ENCODE measurements around the gene HOXC10.

The HOXC10 gene

DNA sequence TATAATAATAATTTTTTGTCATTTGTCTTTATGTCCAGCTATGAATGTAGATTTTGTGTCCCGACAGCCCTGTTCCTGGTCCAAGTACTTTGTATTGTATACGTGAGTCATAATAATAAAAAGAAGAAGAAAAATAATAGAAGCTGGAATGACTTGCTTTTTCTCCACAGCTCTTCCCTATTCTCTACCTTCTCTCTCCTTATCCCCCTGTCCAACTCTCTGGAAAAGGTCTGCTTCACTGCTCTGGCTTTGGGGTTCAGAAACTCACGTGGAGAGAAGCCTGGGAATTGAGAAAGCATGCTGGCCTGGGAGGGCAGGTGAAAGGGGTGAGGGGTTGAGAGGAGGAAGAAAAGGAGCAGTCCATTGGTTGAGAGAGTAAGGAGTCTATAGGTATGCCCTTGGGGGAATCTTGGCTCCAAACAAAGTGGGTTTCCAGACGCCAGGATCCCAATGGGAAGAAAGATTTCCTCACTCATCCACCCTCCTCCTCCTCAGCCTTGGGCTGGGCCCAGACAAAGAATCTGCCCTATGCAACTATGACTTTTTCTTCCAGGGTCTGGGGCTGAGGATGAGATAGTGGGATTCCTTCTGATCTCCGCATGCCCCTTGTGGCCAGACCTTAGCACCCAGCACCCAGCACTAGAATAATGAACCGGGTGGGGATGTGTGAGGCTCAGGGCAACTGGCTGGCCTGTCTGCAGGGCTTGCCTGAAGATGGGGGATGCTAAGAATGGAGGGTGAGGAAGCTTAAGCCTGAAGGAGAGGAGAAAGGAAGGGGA, 27.9 kb downstream of the HOXC10 start:
- DNase-seq: no peak

DNA sequence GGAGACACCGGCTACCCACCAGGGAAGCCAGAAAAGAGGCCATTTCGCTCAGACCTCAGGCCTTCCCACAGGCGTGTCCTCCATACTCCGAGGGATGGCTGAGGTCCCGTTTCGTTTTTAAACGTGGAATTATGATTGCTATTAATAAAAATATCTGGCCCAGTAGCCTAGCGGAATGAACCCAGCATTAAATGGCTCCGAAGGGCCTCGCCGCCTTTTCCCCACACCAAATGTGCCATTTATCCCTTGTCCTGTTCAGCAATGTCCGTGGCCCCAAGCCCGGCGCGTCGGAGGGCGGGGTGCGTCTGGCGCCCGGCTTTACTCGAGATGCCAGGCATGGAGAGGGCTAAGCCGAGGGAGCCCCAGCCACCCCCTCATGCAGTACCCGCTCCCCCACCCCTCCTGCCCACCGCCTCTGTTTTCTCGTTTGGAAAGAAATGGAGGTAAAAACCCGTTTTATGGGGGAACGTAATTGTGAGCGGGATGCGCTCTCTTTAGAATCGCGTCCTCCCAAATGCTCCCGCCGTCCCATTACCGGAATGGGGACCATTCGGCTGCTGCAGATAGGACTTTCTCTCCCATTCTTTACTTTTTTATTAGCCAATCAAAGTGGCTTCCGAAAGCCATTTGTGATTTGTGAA, 29.6 kb downstream of the HOXC10 start:
- no peak for DNase-seq

DNA sequence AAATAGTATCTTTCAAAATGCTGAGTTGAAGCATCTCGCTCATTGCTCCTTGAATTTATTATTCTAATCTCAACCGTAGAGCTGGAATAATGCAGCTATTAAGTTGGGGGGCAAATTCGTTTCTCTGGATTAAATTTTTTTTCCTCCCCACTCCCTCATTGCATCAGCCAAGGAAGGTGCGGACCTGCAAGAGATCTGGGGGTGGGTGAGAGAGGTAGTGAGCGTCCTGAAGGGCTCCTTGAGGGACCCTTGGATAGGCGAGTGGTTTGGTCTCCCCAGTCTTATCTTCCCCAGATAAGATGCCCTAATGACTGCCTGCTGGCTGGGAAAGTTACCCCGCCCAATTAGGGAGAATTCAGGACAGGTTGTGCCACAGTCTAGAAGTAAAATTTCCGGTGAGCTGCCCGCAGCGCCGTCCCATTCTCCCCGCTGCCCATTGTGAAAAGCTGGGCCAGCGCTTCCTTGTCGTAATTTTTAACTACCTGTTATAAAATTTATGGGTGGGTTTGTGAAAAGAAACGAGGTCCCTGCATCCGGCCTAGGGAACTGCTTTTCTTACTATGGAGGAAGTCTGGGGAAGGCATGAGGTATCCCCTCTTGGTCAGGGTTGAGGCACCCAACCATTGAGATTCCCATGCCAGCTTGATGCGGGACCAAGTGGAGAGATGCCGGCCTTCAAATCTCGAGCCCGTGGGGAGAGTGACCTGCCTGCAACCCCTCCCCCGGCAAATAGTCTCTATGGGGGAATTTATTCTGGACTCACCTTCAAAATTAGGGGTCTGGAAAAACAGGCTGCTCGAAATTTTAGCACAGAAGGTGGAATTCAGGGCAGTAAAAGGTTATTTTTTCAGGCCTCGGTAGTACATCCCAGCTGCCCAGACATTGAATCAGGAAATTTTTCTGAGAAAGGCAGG, 30.3 kb downstream of the HOXC10 start:
- no peak for DNase-seq

DNA sequence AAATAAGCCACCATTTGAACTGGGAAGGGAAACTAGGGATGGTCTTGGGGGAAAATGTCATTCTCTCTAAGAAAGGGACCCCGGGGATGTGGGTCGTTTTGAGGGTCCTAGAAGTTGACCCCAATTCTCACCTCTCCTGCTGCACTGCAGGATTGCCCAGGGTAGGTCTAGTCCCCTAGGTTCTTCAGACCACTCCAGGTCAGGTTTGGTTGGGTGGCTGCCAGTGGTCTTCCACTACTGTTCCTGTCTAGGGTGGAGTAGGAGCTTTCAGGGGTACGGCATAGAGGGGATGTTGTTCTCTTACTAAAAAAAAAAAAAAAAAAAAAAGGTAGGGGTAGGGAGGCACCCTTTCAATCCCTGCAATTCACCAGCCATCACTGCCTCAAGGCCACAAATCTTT, 31.1 kb downstream of the HOXC10 start:
- no peak for DNase-seq

DNA sequence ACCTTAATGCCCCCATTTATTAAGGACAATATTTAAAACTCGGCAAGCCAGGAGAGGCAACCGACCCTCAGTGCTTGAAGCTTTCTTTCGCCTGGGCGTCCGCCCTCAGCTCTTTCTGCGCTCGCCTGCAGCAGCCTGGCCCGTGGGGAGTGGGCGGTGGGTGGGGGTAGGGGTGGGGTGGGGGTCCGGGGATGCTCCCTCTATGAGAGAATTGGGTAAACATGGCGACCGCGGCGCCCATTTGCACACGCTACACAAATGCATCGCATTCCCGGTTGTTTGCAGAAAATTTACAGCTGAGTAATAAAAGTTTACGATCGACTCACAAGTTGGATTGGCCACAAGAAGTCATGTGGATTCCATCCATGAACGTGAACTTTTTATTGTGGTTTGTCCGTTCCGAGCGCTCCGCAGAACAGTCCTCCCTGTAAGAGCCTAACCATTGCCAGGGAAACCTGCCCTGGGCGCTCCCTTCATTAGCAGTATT, 31.6 kb downstream of the HOXC10 start:
- DNase-seq: no peak

DNA sequence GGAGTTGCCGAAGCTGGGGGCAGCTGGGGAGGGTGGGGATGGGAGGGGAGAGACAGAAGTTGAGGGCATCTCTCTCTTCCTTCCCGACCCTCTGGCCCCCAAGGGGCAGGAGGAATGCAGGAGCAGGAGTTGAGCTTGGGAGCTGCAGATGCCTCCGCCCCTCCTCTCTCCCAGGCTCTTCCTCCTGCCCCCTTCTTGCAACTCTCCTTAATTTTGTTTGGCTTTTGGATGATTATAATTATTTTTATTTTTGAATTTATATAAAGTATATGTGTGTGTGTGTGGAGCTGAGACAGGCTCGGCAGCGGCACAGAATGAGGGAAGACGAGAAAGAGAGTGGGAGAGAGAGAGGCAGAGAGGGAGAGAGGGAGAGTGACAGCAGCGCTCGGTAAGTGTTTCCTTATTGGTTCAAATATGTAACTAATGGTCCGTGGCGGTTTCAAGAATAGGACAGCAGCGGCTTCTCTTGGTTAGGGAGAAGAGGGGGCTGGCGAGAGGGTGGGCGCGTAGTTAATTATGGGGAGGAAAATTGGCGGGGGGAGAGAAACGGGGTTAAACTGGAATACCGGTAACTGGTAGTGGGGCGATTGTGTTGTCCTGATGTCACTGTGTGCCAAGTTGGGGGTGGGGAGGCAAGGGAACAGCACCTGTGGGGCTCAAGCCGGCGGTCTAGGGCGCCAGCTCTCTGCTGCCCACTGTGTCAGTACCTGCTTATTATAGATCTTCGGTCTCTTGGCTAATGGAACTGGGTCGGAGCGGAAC, 32.3 kb downstream of the HOXC10 start:
- DNase-seq: no peak

DNA sequence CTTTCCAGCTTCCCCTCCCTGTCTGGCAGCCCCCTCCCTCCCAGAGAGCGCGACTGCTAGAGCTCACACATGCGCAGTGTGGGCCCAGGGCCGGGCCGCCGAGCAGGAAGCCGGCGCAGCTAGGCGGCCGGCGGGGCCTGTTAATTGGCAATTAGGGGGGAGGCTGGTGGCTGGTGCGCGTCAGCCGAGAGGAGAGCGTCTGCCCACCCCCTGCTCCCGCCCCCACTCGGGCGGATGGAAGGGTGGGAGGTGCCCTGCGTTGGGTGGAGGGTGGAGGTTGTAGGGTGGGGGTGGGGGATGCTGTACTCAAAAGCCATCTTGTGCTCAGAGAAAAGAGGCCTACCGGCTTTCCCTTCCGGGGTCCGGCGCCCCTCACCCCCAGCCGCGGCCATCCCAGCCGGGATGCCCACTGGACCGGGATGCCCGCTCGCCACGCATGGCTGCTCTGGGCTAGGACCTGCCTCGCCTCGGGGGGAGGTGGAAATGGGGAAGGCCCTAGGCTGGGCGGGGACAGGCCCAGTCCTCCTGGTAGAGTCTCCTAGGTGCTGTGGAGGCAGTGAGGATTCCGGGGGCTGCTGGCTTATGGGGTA, 33.0 kb downstream of the HOXC10 start:
- peak in 45 of 58 donors; percentile 1 to 52 (median 14) for DNase-seq

DNA sequence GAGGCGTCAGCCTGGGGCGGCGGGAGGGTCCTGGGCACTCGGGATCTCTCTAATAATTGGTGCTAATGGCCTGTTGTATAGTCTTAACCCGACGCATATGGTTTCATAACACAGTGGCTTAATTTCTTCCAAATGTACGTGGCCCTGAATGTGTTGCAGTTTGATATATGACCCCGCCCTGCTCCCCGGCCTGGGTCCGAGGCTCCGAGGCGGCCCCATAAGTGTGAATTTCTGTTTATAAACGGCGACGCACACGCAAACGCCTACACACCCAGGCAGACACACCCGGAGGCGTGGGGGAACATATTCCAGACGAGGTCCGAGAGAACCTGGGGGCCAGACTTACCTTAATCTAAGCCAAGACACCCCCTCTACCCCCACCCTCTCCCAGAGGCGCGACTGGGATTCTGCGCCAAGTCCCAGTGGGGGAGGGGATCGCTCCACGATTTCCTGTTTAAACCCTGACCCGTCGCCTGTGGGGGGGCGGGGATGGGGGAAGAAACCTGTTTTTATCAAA, 33.6 kb downstream of the HOXC10 start:
- no peak for DNase-seq

DNA sequence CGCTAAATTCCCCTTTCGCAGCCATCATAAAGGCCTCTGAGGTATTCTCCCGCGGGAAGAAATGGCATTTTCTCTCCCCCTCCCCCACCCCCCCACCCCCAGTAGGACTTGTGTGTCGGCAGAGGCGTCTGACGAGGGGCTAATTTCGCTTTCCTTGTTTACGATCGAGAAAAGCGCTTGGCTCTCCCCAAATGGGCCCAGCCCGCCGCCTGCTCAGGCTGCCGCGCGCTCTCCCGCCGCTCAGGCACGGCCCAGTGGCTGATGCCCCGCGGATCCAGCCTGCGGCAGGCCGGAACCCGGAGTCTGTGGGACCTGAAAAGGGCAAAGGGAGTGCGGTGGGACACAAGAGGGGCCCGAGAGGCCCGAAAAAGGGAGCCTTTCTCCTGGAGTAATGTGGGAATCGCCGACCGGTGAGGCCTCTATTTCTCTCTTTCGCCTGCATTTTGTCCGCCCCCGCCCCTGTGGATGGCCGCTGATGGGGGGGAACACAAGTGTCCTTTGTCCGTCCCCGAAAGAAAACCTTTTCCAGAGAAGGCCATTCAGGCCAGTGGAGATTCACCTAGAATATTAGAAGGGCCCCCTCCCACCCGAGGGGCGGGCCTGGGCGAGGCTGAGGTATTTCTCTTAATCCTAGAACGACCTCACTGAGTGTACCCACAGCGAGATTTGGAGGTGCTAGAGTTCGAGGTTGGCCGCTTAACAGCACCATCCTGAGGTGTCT, 34.3 kb downstream of the HOXC10 start:
- no peak for DNase-seq

DNA sequence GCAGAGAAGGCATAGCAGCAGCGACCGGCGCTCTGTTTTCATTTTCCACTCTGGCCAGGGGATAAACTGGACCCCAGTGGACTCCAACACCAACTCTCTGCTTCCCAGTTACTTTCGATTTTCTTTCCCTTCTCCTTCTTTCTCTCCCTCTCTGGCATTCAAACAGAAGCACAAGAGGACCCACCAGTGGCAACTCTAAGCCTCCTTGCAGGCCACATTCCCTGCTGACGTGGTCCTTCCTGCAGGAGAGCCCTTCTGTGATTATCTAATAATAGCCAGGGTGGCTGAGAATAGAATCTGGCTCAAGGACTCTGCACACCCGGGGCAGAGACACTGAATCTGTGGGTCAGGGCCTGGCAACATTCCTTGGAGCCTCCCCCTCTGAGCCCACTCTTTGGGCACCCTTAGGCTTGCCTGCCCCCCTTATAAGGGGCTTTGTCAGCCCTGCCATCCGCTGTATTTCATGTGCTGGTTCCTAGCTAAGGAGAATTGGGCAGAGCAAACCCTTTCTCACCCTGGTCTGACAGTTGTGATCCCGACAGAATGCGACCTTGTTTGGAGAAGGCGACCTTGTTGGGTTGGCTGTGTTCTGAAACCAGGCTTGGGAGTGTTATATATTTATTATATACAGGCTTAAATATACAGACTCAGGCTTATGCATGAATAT, 35.1 kb downstream of the HOXC10 start:
- no peak for DNase-seq

DNA sequence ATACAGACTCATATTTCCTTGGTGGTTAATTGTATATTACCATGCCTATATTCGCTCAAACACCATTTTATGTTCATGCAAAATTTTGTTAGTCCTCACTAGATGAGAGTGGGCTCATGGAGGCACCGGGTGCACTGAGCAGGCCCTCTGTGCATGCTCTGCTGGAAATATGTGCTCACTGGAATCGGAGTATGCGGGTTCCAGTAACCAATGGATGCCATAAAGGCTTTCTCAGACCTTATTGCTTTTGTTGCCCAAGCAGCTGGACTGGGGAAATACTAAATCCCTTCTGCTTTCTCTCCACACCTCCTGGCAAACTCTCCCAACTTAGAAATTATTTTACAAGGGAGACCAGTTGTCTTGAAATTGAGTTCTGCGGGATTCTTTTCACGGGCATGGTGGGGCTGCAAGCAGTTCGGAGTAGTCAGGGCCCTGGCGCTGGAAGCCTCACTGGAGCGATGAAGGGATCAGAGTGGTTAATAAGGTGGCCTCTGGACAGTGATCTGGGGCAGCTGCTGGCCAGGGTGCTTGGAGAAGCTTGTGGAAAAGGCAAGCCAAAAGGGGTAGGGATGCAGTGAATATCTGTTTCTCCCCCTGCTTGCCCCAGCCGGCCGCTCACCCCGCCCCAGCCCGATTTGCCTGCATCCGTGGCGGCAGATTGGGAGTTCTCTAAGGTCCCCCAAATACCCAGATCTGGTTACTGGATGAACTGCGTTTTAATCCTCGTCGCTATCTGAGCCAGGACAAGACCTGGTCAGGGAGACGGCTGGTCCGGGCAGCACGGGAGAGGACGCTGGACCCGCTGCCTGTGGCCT, 35.9 kb downstream of the HOXC10 start:
- no peak for DNase-seq

DNA sequence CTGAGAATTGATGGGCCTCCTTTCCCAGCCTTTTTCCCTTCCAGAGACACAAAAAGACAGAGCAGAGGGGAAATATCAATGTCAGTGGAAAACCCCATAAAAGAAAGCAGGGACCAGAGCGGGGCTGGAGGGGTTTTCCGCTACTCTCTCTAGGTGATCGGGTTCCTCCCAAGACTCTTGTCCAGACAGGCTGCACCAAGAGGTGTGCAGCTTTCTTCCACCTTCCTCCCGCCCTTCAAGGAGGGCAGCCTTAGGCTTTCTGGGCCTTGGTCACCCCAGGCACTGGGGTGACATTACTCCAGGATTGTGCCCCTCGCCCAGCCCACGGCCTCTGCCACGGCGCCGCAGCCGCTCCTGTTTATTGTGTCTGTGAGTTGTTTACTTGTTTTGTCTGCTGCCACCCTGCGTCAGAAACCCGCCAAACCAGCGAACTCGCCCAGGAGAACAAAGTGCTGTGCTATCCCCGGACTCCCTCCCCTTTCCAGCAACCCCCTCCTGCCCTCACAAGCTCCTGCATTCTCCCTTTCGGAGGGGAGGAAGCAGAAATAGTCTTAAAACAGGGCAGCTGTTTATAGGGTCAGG, 36.6 kb downstream of the HOXC10 start:
- no peak for DNase-seq

DNA sequence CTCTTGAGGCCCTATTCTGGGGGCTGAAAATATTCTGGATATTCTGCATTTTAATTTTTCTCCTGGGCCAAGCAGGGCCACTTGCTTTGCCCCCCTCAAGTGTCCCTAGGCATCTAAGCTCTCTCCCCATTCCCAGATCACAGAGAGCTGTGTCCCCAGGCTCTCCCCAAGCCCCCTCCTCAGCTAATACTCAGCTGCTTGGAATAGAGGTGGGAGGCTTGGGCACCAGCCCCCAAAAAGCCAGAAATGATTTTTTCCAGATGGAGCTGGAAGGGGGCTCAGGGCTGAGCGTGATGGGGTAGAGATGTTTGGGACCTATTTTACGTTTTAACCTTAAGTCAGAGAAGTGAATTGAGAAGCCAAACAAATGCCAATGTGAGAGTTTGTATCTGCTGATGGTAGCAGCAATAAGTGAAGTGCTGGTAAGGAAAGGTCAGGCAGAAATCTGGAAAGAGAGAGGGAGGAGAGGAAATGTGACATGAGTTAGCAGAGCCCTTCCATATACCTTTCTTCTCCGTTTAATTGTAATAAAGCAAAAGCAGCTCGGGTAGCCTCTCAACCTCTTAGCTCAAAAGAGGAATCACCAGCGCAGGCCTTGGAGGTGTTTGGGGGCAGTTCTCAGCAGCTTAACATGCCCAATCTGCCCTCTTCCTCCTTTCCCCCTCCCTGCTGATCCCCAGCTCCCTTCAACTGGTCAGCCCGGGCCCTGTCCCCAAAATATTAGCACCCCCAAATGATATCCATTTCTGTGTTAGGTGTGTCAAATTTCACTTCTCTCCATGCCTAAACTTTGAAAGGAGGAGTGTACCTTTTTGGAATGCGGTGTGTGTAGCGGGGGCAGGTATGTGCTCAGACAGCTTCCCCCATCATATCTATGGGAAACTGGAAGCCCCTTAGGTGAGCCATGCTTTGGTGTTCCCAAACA, 38.3 kb downstream of the HOXC10 start:
- DNase-seq: no peak

DNA sequence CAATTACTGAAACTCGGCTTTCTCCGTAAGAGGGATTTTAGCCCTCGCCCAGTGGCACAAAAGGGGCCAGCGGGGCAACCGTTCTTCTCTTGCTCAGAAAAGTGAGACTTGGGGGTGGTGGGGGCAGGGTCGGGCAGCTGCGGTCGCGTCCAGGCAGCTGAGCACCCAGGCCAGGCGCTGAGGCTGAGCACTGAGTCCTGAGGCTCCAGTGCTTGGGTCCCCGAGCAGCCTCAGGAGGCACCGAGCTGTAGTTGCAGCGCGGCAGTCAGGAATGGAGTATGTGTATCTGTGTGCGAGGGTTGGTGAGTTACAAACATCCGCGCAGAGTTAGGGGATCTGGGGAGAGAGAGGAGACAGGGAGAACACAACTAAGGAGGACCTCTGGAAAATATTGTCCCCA, 39.2 kb downstream of the HOXC10 start:
- DNase-seq: no peak

DNA sequence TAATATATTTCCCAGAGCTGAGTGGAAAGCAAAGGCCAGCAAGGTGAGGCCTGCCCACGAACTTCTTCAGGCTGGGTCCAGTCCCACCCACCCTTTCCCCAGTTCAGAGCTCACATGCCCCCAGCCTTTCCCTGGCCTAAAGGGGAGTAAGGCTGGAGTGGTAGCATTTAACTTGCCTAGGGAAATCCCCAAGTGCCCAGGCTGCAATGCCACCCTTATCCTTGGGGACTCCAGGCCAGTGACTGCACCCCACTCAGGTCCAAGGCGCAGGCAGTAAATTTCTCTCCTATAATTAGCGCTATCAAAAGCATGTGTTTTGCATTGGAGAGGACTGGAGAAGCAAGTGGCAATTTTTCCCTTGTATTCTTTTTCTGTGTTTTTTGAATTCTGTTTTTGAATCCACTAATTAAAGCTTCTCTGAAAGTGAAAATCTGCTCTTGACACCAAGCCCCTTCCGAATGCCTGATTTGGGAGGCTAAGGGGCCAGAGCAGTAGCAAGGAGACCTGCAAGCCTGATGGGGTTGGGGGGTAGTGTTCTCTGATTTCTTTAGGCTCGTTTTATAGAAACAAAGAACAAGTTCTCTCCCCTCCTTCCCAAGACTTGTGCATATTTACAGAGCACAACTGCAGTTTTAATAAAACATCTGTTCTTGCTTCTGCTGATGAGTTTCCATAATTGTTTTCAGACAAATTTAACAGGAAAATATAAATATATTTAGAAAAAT, 39.8 kb downstream of the HOXC10 start:
- DNase-seq: no peak

All from anterior cingulate cortex (tissue), 58 donors.